Mesothelial cell of epicardium (in vitro differentiated cells): ENCODE data around the gene LRMDA. TPM values are rescaled to one million over a fixed set of nuclear protein-coding genes. Genes with fewer than 3 reads are reported as not detected.
A peak's percentile ranks its signal among the peaks of the same experiment; 100 is the strongest.

Experiments
- DNase-seq, 2 experiments: peaks; one replicate each; pipeline ENCODE4 v3.0.0; 2021; ENCODE audit warnings: low spot score in 2 of 2; ENCODE audit not compliant: unreplicated experiment in 2 of 2
- H3K27ac Mint-ChIP-seq: 2 replicates; pipeline ENCODE4 v1.8.0; 2021; ENCODE audit warnings: mixed read lengths
- H3K27me3 Mint-ChIP-seq: 2 replicates; pipeline ENCODE4 v1.8.0; 2021; ENCODE audit warnings: low read depth, mixed read lengths
- H3K36me3 Mint-ChIP-seq: 2 replicates; pipeline ENCODE4 v1.8.0; 2021; ENCODE audit warnings: mixed read lengths
- H3K4me1 Mint-ChIP-seq: 2 replicates; pipeline ENCODE4 v1.8.0; 2021; ENCODE audit warnings: mixed read lengths
- H3K4me3 Mint-ChIP-seq: 2 replicates; pipeline ENCODE4 v1.8.0; 2021; ENCODE audit warnings: mild to moderate bottlenecking, moderate library complexity, mixed read lengths
- H3K9me3 Mint-ChIP-seq: 2 replicates; pipeline ENCODE4 v1.8.0; 2021; ENCODE audit warnings: mixed read lengths
- total RNA-seq: library from RNA; stranded (reverse); gene quantifications from 3 replicates; pipeline ENCODE4 v1.2.1, GENCODE V29; 2021
- TF ChIP-seq, protein P1 (sequence below): fragments of 200-600 bp; sonication (generic); IDR thresholded peaks from one replicate; pipeline ENCODE4 v1.5.0; 2021; ENCODE audit warnings: antibody characterized with exemption; ENCODE audit not compliant: unreplicated experiment

The LRMDA gene
- total RNA-seq, 1 donor from 2014 or later = 2.0 TPM

DNA sequence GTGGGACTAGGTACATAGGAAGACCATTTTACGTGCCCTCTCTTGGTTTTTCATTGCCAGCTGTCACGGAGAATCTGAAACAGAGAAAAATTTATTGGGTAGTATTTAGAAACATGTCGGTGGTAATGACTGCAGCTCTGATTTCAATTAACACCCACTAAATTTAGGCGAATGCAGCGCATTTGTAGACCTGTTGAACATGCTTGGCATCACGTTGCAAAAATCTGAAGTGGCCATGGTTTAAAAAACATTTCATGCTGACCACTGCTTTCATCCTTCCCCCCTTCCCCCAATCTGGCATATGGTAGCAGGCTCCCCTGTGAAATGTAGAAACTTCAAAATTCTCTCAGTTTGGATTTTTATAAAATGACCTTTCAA lies 34.0 kb downstream of the LRMDA start:
- H3K27me3 Mint-ChIP-seq = peaks cover 20% of the 10 kb centered on the region
- DNase-seq = no peak
- H3K4me1 Mint-ChIP-seq = peaks cover 56% of the 10 kb centered on the region
- TF ChIP-seq, protein P1, sequence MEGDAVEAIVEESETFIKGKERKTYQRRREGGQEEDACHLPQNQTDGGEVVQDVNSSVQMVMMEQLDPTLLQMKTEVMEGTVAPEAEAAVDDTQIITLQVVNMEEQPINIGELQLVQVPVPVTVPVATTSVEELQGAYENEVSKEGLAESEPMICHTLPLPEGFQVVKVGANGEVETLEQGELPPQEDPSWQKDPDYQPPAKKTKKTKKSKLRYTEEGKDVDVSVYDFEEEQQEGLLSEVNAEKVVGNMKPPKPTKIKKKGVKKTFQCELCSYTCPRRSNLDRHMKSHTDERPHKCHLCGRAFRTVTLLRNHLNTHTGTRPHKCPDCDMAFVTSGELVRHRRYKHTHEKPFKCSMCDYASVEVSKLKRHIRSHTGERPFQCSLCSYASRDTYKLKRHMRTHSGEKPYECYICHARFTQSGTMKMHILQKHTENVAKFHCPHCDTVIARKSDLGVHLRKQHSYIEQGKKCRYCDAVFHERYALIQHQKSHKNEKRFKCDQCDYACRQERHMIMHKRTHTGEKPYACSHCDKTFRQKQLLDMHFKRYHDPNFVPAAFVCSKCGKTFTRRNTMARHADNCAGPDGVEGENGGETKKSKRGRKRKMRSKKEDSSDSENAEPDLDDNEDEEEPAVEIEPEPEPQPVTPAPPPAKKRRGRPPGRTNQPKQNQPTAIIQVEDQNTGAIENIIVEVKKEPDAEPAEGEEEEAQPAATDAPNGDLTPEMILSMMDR = no peak
- no peak overlapping the region for H3K4me3 Mint-ChIP-seq
- H3K36me3 Mint-ChIP-seq = no peaks in the 10 kb centered on the region
- peak overlapping the region; percentile 88 for H3K27ac Mint-ChIP-seq
- H3K9me3 Mint-ChIP-seq = no peaks in the 10 kb centered on the region

DNA sequence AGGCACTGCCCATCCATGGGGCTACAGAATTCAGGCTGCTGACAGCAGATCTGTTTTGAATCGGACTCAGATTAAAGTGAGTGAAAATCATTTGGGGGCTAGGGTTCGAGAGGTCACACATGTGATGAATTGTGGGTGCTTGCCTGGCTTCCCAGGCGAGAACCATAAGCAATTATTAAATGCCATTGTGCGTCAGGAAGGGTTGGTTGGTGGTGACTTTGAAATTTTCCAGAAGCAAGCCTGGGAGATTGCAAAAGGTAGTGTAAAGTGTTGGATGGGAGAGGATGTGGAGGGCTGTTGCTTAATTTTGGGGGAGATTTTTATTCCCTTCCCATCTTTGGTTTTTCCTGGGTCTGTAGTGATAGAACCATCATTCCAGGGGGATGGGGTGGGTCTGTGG lies 34.6 kb downstream of the LRMDA start:
- H3K4me3 Mint-ChIP-seq = no peak overlapping the region

GRCh38 chr10:75466886-75467285 lies 35.5 kb downstream of the LRMDA start:
- no peak for DNase-seq
- no peak overlapping the region for H3K4me3 Mint-ChIP-seq
- TF ChIP-seq, protein P1 = no peak
- no peaks in the 10 kb centered on the region for H3K9me3 Mint-ChIP-seq
- peaks cover 23% of the 10 kb centered on the region for H3K27me3 Mint-ChIP-seq
- H3K27ac Mint-ChIP-seq = no peak overlapping the region
- peaks cover 56% of the 10 kb centered on the region for H3K4me1 Mint-ChIP-seq
- no peaks in the 10 kb centered on the region for H3K36me3 Mint-ChIP-seq

More for the DNA sequence above, 34.6 kb downstream of the LRMDA start:
- H3K36me3 Mint-ChIP-seq = no peaks in the 10 kb centered on the region
- peaks cover 56% of the 10 kb centered on the region for H3K4me1 Mint-ChIP-seq
- TF ChIP-seq, protein P1 = no peak
- H3K27ac Mint-ChIP-seq = no peak overlapping the region
- no peak for DNase-seq
- H3K27me3 Mint-ChIP-seq = peaks cover 23% of the 10 kb centered on the region
- H3K9me3 Mint-ChIP-seq = no peaks in the 10 kb centered on the region

- no peaks in the 10 kb centered on the region for H3K9me3 Mint-ChIP-seq
- TF ChIP-seq, protein P1 = no peak
- H3K27ac Mint-ChIP-seq = no peak overlapping the region
- no peak for DNase-seq
- H3K4me3 Mint-ChIP-seq = no peak overlapping the region
- no peaks in the 10 kb centered on the region for H3K36me3 Mint-ChIP-seq
- H3K4me1 Mint-ChIP-seq = peaks cover 45% of the 10 kb centered on the region
- peaks cover 32% of the 10 kb centered on the region for H3K27me3 Mint-ChIP-seq
Observed at GRCh38 chr10:75468612-75469005, 37.2 kb downstream of the LRMDA start.

GRCh38 chr10:75469006-75469616 lies 37.7 kb downstream of the LRMDA start:
- Mint-ChIP-seq H3K4me1 (peaks cover 44% of the 10 kb centered on the region), H3K9me3 (no peaks in the 10 kb centered on the region), H3K27ac (no peak overlapping the region), H3K36me3 (no peaks in the 10 kb centered on the region), H3K27me3 (peaks cover 37% of the 10 kb centered on the region), H3K4me3 (no peak overlapping the region)
- TF ChIP-seq, protein P1 = no peak
- no peak for DNase-seq

DNA sequence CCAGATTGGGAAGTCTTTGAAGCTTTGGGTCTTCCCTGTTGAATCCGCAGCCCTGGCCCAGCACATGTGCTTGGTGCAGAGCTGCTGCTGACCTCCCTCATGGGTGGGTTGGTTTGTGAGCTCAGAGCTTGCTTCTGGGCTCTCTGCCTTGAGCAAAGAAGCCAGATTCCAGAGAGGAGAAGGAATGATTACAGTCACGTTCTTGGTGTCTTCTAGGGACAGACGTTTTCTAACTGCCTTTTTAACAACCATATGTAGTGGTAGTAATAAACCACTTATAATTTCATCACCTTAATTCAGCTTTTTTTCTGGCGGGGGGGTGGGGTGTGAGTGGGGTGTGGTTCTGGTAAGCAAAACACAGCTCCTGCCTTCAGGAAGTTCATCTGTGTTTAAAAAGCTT lies 39.5 kb downstream of the LRMDA start:
- no peak for DNase-seq
- peaks cover 30% of the 10 kb centered on the region for H3K4me1 Mint-ChIP-seq
- H3K4me3 Mint-ChIP-seq = no peak overlapping the region
- no peaks in the 10 kb centered on the region for H3K36me3 Mint-ChIP-seq
- no peak overlapping the region for H3K27ac Mint-ChIP-seq
- H3K9me3 Mint-ChIP-seq = no peaks in the 10 kb centered on the region
- TF ChIP-seq, protein P1 = no peak
- H3K27me3 Mint-ChIP-seq = peaks cover 55% of the 10 kb centered on the region
